Activated CD4-positive, alpha-beta T cell treated with anti-CD3 and anti-CD28 coated beads, Interleukin-2, amount 10 ng/mL, durations not matched to agents 7 days and 5 days (primary cell): ENCODE data around the gene KCNAB2. TPM values are rescaled to one million over a fixed set of nuclear protein-coding genes. Genes with fewer than 3 reads are reported as not detected.

ENCODE experiments used
- CTCF ChIA-PET: fragments of 350-600 bp; sonication (Branson Sonifier 250); formaldehyde crosslinking; loops from one replicate; lab custom pipeline; 2021; ENCODE audit warnings: antibody characterized with exemption; lab: Charles Lee
- POLR2A ChIA-PET: fragments of 350-600 bp; sonication (Branson Sonifier 250); formaldehyde crosslinking; loops from one replicate; lab custom pipeline; 2021; ENCODE audit warnings: antibody characterized with exemption; lab: Charles Lee
- DNase-seq: peaks from one replicate; pipeline ENCODE4 v3.0.0-alpha.2; 2020
- H3K27ac Mint-ChIP-seq: one replicate; pipeline ENCODE4 v1.8.0; 2021; ENCODE audit warnings: mild to moderate bottlenecking, moderate library complexity, mixed read lengths
- H3K27me3 Mint-ChIP-seq: one replicate; pipeline ENCODE4 v1.8.0; 2021; ENCODE audit warnings: mixed read lengths
- H3K36me3 Mint-ChIP-seq: one replicate; pipeline ENCODE4 v1.8.0; 2021; ENCODE audit warnings: low read depth, mixed read lengths
- H3K4me1 Mint-ChIP-seq: one replicate; pipeline ENCODE4 v1.8.0; 2021; ENCODE audit warnings: mixed read lengths
- H3K4me3 Mint-ChIP-seq: one replicate; pipeline ENCODE4 v1.8.0; 2021; ENCODE audit warnings: mild to moderate bottlenecking, moderate library complexity, mixed read lengths
- H3K9me3 Mint-ChIP-seq: one replicate; pipeline ENCODE4 v1.8.0; 2021; ENCODE audit warnings: mixed read lengths
- total RNA-seq, 2 experiments: library from RNA; stranded (reverse); gene quantifications; one replicate each; pipeline ENCODE4 v1.2.3, GENCODE V29; 2021

The KCNAB2 gene
- total RNA-seq, 2 experiments from 2014 or later: 258 to 294 TPM

- no peak for DNase-seq
- Mint-ChIP-seq H3K27me3 (no peaks in the 10 kb centered on the region), H3K27ac (no peak overlapping the region), H3K9me3 (no peaks in the 10 kb centered on the region), H3K36me3 (peaks cover 36% of the 10 kb centered on the region), H3K4me1 (no peaks in the 10 kb centered on the region), H3K4me3 (no peak overlapping the region)
- ChIA-PET CTCF (interaction anchor here (0.5 kb wide), 1 partner anchor 20 kb away, joined by 3 read pairs; no protein-coding TSS in a partner anchor), POLR2A (no interaction called here)
Measured at GRCh38 chr1:6084781-6085495, 39.2 kb downstream of the KCNAB2 start.

DNA sequence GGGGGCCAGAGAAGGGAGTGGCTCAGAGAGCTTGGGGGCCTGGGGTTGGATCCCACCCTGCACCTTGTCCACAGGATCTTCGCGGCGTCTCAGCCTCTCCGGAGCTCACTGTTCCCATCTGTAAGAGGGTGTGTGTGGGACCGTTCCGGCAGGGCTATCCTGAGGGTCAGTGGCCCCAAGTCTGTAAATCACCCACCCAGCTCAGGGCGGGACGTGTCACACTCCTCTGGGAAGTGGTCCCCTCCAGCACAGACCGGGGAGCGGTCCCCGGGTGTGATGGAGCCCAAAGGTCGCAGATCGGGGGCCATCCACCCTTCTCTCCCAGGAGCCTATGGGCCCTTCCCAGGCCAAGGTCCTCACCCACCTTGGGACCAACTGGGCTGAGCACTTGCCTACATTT, 40.0 kb downstream of the KCNAB2 start:
- no peak for DNase-seq
- no peaks in the 10 kb centered on the region for H3K27me3 Mint-ChIP-seq
- ChIA-PET CTCF (interaction anchor here (0.5 kb wide), 1 partner anchor 20 kb away, joined by 3 read pairs; no protein-coding TSS in a partner anchor), POLR2A (no interaction called here)
- no peak overlapping the region for H3K4me3 Mint-ChIP-seq
- H3K4me1 Mint-ChIP-seq: no peaks in the 10 kb centered on the region
- H3K9me3 Mint-ChIP-seq: no peaks in the 10 kb centered on the region
- peaks cover 37% of the 10 kb centered on the region for H3K36me3 Mint-ChIP-seq
- H3K27ac Mint-ChIP-seq: no peak overlapping the region

DNA sequence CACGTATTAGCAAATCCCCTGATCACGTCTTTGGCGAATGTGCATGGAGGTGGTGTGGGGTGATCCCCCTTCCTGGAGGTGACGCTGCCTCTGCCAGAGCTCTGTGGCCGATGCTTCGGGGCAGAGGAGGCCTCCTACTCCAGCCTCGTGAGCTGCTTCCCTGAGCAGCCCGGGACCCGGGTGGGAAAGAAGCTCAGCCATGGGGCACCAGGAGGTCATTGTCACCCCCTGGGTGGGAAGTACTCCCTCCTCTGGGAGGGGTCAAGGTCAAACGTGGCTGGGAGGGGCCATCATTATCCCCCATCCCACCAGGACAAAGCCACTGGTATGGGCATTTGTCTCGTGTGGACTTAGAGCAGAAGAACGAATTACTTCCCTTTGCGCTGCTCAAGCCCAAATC, 40.7 kb downstream of the KCNAB2 start:
- no peaks in the 10 kb centered on the region for H3K27me3 Mint-ChIP-seq
- ChIA-PET CTCF (no interaction called here), POLR2A (no interaction called here)
- peaks cover 43% of the 10 kb centered on the region for H3K36me3 Mint-ChIP-seq
- no peaks in the 10 kb centered on the region for H3K4me1 Mint-ChIP-seq
- H3K4me3 Mint-ChIP-seq: no peak overlapping the region
- no peaks in the 10 kb centered on the region for H3K9me3 Mint-ChIP-seq
- H3K27ac Mint-ChIP-seq: no peak overlapping the region
- no peak for DNase-seq

GRCh38 chr1:6086762-6087376, 41.2 kb downstream of the KCNAB2 start:
- H3K9me3 Mint-ChIP-seq: no peaks in the 10 kb centered on the region
- H3K4me1 Mint-ChIP-seq: no peaks in the 10 kb centered on the region
- POLR2A ChIA-PET: no interaction called here
- CTCF ChIA-PET: no interaction called here
- DNase-seq: no peak
- peaks cover 41% of the 10 kb centered on the region for H3K36me3 Mint-ChIP-seq
- peak overlapping the region; percentile 20 for H3K27ac Mint-ChIP-seq
- H3K4me3 Mint-ChIP-seq: no peak overlapping the region
- H3K27me3 Mint-ChIP-seq: no peaks in the 10 kb centered on the region

GRCh38 chr1:6087377-6087772, 41.7 kb downstream of the KCNAB2 start:
- Mint-ChIP-seq H3K9me3 (no peaks in the 10 kb centered on the region), H3K4me3 (no peak overlapping the region), H3K27ac (no peak overlapping the region), H3K27me3 (no peaks in the 10 kb centered on the region), H3K36me3 (peaks cover 41% of the 10 kb centered on the region), H3K4me1 (no peaks in the 10 kb centered on the region)
- DNase-seq: no peak
- ChIA-PET POLR2A (no interaction called here), CTCF (interaction anchor here (0.6 kb wide), 1 partner anchor 148 kb away, joined by 5 read pairs; the partner anchor contains the start of gene ICMT)

DNA sequence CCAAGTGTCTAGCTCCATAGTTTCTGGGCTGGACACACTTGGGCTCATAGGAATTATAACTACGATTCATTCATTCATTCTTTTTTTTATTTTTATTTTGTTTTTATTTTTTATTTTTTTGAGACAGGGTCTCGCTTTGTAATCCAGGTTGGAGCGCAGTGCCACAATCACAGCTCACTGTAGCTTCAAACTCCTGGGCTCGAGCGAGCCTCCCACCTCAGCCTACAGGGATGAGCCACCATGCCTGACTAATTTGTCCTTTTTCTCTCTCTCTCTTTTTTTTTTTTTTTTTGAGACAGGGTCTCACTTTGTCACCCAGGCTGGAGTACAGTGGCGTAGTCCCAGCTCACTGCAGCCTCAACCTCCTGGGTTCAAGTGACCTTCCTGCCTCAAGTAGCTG, 42.3 kb downstream of the KCNAB2 start:
- ChIA-PET CTCF (interaction anchor here (0.6 kb wide), 1 partner anchor 148 kb away, joined by 5 read pairs; the partner anchor contains the start of gene ICMT), POLR2A (no interaction called here)
- H3K4me1 Mint-ChIP-seq: no peaks in the 10 kb centered on the region
- H3K27me3 Mint-ChIP-seq: no peaks in the 10 kb centered on the region
- no peak overlapping the region for H3K4me3 Mint-ChIP-seq
- H3K27ac Mint-ChIP-seq: no peak overlapping the region
- peaks cover 38% of the 10 kb centered on the region for H3K36me3 Mint-ChIP-seq
- no peaks in the 10 kb centered on the region for H3K9me3 Mint-ChIP-seq
- no peak for DNase-seq

DNA sequence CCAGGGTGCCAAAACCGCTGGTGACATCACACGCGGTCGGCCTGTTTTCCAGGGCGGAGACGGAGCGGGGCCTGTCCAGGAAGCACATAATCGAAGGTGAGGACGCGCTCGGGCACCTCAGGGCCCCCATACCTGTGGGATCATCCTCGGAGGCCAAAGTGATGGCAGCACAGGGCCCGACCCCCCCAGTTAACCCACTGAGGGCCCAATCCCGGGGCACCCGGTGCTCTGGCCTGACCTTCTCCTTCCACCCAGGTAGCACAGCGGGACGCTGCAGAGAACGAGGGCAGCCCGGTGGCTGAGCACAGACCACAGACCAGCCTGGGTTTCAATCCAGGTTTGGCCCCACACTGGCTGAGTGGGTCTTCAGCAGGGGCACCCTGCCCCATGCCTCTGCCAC, 43.3 kb downstream of the KCNAB2 start:
- Mint-ChIP-seq H3K27ac (no peak overlapping the region), H3K4me1 (no peaks in the 10 kb centered on the region), H3K27me3 (no peaks in the 10 kb centered on the region), H3K4me3 (no peak overlapping the region), H3K9me3 (no peaks in the 10 kb centered on the region), H3K36me3 (peaks cover 38% of the 10 kb centered on the region)
- ChIA-PET CTCF (interaction anchor here (0.6 kb wide), 1 partner anchor 14 kb away, joined by 4 read pairs; no protein-coding TSS in a partner anchor), POLR2A (no interaction called here)
- DNase-seq: no peak

DNA sequence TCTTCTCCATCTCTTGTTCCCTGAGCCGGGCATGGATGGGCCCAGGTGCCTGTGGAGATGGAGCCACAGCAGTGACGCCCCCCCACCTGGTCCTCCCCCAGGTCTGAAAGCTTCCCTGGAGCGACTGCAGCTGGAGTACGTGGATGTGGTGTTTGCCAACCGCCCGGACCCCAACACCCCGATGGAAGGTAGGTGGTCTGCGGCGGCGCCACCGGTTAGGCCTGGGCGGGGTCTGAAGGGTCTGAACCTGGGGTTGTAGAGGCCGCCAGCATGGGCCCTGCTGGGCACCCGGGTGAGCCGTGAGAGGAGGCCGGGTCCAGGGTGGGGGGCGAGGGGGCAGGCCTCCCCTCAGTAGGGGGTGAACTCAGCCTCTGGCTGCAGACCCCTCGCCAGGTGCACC, 44.6 kb downstream of the KCNAB2 start:
- Mint-ChIP-seq H3K4me1 (no peaks in the 10 kb centered on the region), H3K27ac (no peak overlapping the region), H3K4me3 (no peak overlapping the region), H3K27me3 (no peaks in the 10 kb centered on the region), H3K9me3 (no peaks in the 10 kb centered on the region), H3K36me3 (peaks cover 37% of the 10 kb centered on the region)
- POLR2A ChIA-PET: no interaction called here
- no peak for DNase-seq
- CTCF ChIA-PET: no interaction called here

DNA sequence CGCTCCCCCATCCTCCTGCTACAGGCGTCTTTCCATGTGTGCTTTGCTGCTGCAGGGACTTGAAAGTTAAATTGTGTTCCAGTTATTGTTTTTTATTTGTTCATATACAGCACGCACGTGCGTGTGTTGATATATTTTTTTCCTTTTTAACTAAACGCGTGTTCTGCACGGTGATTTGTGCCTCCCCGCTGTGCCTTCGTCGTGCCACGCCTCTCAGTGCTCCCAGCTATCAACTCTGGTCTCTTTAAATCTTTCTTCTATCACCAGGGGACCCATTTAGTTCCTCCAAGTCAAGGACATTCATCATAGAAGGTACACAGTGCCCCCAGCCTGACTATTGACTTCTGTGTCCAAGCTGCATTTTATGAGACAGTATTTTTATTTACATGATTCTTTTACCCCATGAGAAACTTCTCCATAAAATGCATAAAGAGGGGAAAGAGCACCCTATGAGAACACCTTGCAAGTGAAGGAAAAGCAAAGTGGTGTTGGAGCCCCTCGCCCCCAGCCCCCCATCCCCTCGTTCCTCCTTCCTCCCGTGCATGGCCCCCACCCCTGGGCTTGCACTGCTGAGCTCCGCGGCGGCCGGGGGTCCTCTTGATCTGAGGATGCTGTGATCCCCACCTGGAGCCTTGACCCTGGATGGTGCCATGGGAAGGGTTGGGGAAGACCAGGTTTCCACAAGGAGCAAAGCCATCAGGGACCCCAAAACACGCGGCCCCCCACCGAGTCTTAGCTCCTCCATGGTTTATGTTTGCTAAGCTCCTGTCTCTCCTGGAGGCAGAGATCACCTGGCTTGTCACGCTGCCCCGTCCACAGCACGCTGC, 45.5 kb downstream of the KCNAB2 start:
- H3K27ac Mint-ChIP-seq: no peak overlapping the region
- H3K9me3 Mint-ChIP-seq: no peaks in the 10 kb centered on the region
- H3K4me1 Mint-ChIP-seq: no peaks in the 10 kb centered on the region
- ChIA-PET CTCF (interaction anchor here (0.9 kb wide), 1 partner anchor 8 kb away, joined by 3 read pairs; no protein-coding TSS in a partner anchor), POLR2A (no interaction called here)
- H3K36me3 Mint-ChIP-seq: peaks cover 35% of the 10 kb centered on the region
- H3K4me3 Mint-ChIP-seq: no peak overlapping the region
- H3K27me3 Mint-ChIP-seq: no peaks in the 10 kb centered on the region
- DNase-seq: no peak

- no peak for DNase-seq
- peaks cover 34% of the 10 kb centered on the region for H3K36me3 Mint-ChIP-seq
- no peak overlapping the region for H3K27ac Mint-ChIP-seq
- H3K27me3 Mint-ChIP-seq: no peaks in the 10 kb centered on the region
- no peaks in the 10 kb centered on the region for H3K4me1 Mint-ChIP-seq
- POLR2A ChIA-PET: no interaction called here
- H3K4me3 Mint-ChIP-seq: no peak overlapping the region
- CTCF ChIA-PET: interaction anchor here (0.9 kb wide), 1 partner anchor 9 kb away, joined by 3 read pairs; no protein-coding TSS in a partner anchor
- H3K9me3 Mint-ChIP-seq: no peaks in the 10 kb centered on the region
Measured at GRCh38 chr1:6091823-6092109, 46.1 kb downstream of the KCNAB2 start.

GRCh38 chr1:6092211-6092610, 46.5 kb downstream of the KCNAB2 start:
- H3K36me3 Mint-ChIP-seq: peaks cover 31% of the 10 kb centered on the region
- CTCF ChIA-PET: no interaction called here
- no peak for DNase-seq
- POLR2A ChIA-PET: no interaction called here
- no peak overlapping the region for H3K4me3 Mint-ChIP-seq
- no peaks in the 10 kb centered on the region for H3K27me3 Mint-ChIP-seq
- no peak overlapping the region for H3K27ac Mint-ChIP-seq
- no peaks in the 10 kb centered on the region for H3K9me3 Mint-ChIP-seq
- H3K4me1 Mint-ChIP-seq: no peaks in the 10 kb centered on the region

- DNase-seq: no peak
- no peaks in the 10 kb centered on the region for H3K4me1 Mint-ChIP-seq
- H3K27ac Mint-ChIP-seq: peak overlapping the region; percentile 36
- peaks cover 31% of the 10 kb centered on the region for H3K36me3 Mint-ChIP-seq
- no peaks in the 10 kb centered on the region for H3K27me3 Mint-ChIP-seq
- ChIA-PET POLR2A (no interaction called here), CTCF (no interaction called here)
- no peak overlapping the region for H3K4me3 Mint-ChIP-seq
- no peaks in the 10 kb centered on the region for H3K9me3 Mint-ChIP-seq
Measured at GRCh38 chr1:6093071-6093470, 47.4 kb downstream of the KCNAB2 start.

GRCh38 chr1:6093611-6094010, 47.9 kb downstream of the KCNAB2 start:
- ChIA-PET CTCF (no interaction called here), POLR2A (no interaction called here)
- Mint-ChIP-seq H3K27ac (peak overlapping the region; percentile 36), H3K4me1 (no peaks in the 10 kb centered on the region), H3K27me3 (no peaks in the 10 kb centered on the region), H3K36me3 (peaks cover 34% of the 10 kb centered on the region), H3K4me3 (no peak overlapping the region), H3K9me3 (no peaks in the 10 kb centered on the region)
- no peak for DNase-seq
